SIG-M5 treated with dmso at 0.1 percent for 504 hours (cell line): ENCODE measurements around the gene COL4A1.

Experiments
- DNase-seq: peaks from one replicate; lab custom pipeline; 2025; ENCODE audit not compliant: unreplicated experiment; lab: John Stamatoyannopoulos, UW

Gene COL4A1

GRCh38 chr13:110306960-110307766 lies at the start of gene COL4A1, which contains the start of gene COL4A2:
Gene COL4A1 (minus strand): TSS chr13:110307157. CDS start chr13:110307027, 130 bp downstream.
Gene COL4A2 (plus strand): TSS chr13:110307284. CDS start chr13:110307904, 620 bp downstream.
- no peak for DNase-seq

GRCh38 chr13:110356362-110356761 lies 49.4 kb upstream of the COL4A1 start:
- DNase-seq = no peak

- no peak for DNase-seq
Observed at GRCh38 chr13:110354715-110355473, 47.9 kb upstream of the COL4A1 start.

DNA sequence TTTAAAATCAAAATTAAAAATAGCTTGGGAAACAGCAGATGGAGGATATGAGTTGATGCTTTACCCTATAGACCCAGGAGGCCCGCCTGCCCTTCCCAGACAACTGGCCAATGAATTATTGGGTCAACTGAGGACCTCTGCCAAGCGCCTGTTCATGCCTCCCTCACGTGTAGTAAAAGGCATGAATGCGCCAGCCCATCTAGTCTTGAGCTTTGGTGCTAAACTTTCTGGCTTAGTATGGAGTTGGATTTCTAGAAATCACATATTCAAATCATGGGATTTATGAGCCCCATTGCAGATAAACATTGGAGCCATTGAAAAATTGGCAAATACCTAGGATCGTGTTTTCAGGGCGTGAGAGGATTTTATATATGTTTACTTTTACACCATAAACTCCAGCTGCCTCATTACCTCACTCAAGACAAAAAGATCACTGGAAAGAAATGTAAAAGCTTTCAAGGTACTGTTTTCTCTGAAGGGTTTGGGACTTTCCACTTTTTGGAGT lies 47.2 kb upstream of the COL4A1 start:
- no peak for DNase-seq

- no peak for DNase-seq
Observed at GRCh38 chr13:110353339-110353977, 46.5 kb upstream of the COL4A1 start.

- DNase-seq = no peak
Observed at GRCh38 chr13:110352735-110353134, 45.8 kb upstream of the COL4A1 start.

- DNase-seq = no peak
Observed at GRCh38 chr13:110351636-110352420, 44.9 kb upstream of the COL4A1 start.

- no peak for DNase-seq
Observed at GRCh38 chr13:110350509-110350908, 43.6 kb upstream of the COL4A1 start.

- DNase-seq = no peak
Observed at GRCh38 chr13:110350049-110350448, 43.1 kb upstream of the COL4A1 start.

DNA sequence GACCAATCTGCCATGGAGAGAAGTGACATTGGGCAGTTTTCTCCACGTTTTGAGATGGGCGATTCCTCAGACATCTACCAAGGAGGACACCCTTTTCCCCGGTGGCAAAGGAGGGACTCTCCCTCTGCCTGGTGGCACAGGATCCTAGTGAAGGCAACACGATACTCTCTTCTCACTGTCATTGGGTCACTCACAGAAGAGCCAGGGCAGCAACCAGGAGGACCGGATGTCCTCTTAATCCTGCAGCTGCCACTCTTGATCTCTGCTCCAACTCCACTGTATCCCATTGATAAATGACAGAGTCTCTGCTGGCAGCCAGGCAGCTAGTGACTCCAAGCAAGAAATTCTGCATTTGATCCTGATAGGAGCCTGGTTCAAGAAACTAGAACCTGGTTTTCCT lies 42.3 kb upstream of the COL4A1 start:
- DNase-seq = no peak

DNA sequence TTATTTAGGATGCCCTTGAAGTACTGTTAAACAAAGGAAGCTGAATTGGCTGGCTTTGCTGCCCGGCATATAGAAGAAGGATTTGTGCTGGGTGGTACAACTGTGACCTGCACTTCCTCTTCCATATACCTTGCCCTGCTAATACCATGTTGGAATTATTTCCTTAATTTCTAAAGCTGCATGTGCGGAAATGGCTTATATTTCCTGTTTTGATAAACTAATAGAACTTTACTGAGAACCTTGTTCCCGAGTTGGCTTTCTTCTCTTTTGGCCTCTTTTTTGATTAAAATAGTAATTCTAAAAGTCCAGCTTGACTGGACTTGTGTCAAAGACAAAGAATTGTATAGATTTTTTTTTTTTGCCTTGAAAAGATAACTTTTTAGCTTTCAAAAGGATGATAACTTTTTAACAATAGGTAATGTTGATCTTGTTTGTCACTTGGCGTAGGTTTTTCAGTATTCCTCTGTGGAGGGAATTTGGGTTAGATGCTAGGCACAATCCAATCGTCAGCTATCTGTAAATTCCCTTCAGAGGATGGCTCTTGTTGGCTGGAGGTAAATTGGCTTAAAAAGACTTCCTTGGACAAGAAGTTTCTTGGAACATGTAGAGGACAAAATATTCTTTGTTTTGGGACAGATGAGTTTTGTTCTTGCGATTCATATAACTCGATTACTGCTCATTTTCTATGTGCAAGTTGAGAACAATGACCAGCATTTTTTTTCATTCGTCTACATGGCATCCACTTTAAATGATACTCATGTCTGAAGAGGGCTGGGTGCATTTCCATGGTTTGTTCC lies 41.5 kb upstream of the COL4A1 start:
- no peak for DNase-seq

DNA sequence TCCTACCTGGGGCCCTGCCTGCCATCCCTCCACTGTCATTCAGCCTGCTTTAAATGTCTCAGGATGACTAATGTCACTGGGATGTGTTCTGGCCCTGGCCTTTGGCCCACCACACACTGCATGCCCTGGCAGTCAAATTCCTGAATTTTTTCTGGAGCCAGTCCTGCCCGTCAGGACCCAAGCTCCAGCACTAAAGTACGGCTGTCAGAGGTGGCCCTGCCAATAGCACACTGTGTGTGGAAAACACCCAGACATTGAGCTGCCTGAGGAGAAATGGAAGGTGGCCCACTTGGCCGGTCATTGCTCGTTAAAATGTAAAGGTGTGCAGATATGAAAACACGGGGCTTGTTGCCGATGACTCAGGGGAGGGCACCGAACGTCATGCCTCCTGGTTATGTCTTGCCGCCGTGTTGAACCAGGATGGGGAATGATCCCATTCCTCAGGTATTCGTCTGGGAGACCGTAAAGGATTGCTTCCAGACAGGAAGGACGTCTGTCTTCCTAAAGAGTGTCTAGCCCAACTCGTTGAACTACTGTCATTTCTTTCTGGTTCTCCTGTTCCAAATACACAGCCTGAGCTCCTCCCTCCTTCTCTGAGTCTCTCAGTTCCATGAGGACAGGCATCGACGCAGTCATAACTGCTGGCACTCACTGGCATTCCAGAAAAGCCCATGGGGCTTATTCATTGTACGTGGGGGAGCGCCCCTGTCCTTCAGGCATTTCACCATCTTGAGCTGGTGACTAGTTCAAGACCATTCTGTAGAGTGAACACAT lies 40.8 kb upstream of the COL4A1 start:
- DNase-seq = no peak

GRCh38 chr13:110347088-110347487 lies 40.1 kb upstream of the COL4A1 start:
- DNase-seq = no peak

- DNase-seq = no peak
Observed at GRCh38 chr13:110346661-110347067, 39.7 kb upstream of the COL4A1 start.

DNA sequence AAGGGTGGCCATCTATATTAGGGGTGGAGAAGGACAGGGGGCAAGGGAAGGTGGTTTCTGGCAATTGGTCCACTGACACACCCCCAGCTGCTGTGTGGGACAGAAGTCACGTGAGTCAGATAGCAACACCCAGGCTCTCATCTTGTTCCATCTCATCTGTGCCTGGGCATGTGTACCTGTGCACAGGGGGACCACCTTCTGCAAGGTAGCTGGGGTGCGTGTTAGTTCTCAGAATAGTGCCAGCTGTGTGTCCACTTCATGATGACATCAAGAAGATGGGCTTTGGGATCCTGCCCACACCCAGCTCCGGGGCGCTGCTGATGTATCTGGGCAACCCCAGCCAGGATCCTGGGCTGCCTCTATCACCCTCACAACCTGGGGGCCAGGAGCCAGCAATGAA lies 38.7 kb upstream of the COL4A1 start:
- no peak for DNase-seq

GRCh38 chr13:110345266-110345665 lies 38.3 kb upstream of the COL4A1 start:
- DNase-seq = no peak

DNA sequence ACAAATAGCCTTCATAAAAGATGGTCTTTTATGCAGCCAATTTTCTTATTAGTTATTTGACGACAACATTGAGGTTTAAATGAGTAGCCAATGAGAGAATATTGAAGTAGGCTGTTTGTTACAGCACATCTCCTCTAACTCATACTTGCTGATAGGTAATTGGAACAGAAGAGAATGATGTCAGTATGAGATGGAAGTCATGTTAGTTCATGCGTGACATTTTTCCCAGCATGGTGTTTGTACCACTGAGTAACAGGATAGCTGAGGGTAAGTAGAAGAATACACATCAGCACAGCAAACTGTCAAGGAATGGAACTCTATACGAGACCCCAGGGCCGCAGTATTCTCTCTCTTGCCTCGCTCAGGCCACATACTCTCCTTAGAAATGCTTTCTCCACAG lies 37.4 kb upstream of the COL4A1 start:
- no peak for DNase-seq

DNA sequence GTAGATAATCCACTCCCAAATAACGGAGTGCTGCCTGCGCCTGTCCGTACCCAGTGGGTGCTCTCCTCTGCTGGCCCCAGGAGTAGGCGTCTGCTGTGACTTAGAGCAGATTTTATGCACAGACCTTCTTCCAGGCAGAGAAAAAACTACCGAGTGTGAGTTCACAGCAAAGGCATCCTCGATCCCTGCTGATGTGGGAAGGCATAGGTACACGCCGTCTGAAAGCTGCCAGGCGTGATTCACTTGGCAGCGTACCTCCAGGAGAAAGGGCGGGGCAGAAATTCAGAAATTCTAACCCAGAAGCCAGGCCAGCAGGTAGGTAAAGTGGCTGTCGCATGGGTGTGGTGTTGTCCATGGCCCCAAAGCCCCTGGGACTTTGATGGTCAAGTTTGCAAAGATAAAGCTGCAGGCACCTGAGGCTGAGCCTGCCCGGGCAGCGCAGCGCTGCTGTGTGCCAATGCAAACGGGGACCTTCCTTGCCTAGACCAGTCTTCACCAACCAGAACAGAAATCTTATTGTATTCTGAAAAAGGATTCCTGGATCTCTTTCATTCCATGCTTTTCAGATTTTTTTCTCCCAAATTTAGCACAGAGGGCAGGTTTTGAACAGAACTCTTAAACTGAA lies 36.4 kb upstream of the COL4A1 start:
- no peak for DNase-seq

- DNase-seq = no peak
Observed at GRCh38 chr13:110342474-110342873, 35.5 kb upstream of the COL4A1 start.
